Measurements from ENCODE around the gene SCN8A.

Gene SCN8A

DNA sequence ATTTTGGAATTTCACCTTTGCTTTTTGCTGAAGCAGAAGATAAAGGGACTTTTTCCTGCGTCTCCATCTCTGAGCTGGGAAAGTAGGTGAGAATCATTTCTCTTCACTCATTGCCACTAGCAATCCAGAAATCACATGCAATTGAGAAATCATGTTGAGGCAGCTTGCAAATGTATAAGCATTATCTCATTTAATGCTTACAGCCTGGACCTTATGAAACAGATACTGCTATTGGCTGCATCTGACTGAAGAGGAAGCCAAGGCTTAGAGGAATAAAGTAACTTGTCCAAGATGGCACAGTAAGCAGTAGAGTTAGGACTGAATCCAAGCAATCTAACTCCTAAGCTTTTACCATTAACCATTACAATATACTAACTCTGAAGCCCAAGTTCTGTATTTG is 135.1 kb downstream of the SCN8A start:
- no peak overlapping the region for H3K4me3 ChIP-seq (ENCODE audit: low read depth, low read length)
- in situ Hi-C loops (cut with HindIII; ENCODE audit: low pct_ligation_motif_present, low sequenced_read_pairs) = no loop called here
- peaks cover 14% of the 10 kb centered on the region for H3K27me3 ChIP-seq (replicated peaks)
- H3K27ac ChIP-seq = no peak overlapping the region
- no peak for DNase-seq
- TF ChIP-seq, protein P1, sequence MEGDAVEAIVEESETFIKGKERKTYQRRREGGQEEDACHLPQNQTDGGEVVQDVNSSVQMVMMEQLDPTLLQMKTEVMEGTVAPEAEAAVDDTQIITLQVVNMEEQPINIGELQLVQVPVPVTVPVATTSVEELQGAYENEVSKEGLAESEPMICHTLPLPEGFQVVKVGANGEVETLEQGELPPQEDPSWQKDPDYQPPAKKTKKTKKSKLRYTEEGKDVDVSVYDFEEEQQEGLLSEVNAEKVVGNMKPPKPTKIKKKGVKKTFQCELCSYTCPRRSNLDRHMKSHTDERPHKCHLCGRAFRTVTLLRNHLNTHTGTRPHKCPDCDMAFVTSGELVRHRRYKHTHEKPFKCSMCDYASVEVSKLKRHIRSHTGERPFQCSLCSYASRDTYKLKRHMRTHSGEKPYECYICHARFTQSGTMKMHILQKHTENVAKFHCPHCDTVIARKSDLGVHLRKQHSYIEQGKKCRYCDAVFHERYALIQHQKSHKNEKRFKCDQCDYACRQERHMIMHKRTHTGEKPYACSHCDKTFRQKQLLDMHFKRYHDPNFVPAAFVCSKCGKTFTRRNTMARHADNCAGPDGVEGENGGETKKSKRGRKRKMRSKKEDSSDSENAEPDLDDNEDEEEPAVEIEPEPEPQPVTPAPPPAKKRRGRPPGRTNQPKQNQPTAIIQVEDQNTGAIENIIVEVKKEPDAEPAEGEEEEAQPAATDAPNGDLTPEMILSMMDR (IDR thresholded peaks at IDR 0.05; ENCODE audit: low read depth, low read length, missing control alignments) = no peak
- no peaks in the 10 kb centered on the region for H3K36me3 ChIP-seq (replicated peaks)

DNA sequence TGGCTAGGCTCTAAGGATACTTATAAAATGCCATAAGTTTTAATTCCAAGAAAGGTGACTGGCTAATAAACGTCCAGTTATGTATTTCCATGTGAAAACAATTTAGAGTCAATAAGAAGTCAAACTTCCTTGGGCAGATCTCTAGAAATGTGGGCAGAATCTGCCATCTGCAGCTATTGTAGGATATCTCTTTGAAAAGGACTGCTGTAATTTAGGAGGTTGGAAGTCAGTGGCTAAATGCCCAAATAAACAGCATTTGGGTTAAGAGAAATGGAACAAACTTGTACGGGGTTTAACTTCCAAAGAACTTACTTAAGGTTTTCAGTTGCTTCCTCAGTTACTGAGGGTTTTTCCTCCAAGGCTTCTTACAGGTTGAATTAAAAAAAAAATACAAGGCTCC is 135.9 kb downstream of the SCN8A start:
- Histone ChIP-seq H3K36me3 (replicated peaks) (no peaks in the 10 kb centered on the region), H3K27ac (no peak overlapping the region), H3K27me3 (replicated peaks) (peaks cover 11% of the 10 kb centered on the region), H3K4me3 (ENCODE audit: low read depth, low read length) (no peak overlapping the region)
- in situ Hi-C loops (cut with HindIII; ENCODE audit: low pct_ligation_motif_present, low sequenced_read_pairs) = no loop called here
- TF ChIP-seq, protein P1 (IDR thresholded peaks at IDR 0.05; ENCODE audit: low read depth, low read length, missing control alignments) = no peak
- DNase-seq = no peak

DNA sequence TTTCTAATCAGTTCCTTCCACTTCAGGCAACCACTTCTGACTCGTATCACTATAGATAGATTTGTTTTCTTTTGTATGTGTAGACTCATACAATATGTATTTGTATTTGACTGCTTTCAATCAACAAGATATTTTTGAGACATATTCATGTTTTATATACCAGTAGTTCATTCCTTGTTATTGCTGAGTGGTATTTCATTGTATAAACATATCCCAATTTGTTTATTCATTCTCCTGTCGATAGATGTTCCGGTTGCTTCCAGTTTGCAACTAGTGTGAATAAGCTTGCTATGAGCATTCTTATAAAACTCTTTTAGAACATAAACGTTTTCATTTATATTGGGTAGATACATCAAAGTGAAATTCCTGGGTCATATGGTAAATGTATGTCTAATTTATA is 138.3 kb downstream of the SCN8A start:
- in situ Hi-C loops (cut with HindIII; ENCODE audit: low pct_ligation_motif_present, low sequenced_read_pairs) = no loop called here
- TF ChIP-seq, protein P1 (IDR thresholded peaks at IDR 0.05; ENCODE audit: low read depth, low read length, missing control alignments) = no peak
- no peaks in the 10 kb centered on the region for H3K36me3 ChIP-seq (replicated peaks)
- no peaks in the 10 kb centered on the region for H3K27me3 ChIP-seq (replicated peaks)
- H3K27ac ChIP-seq = no peak overlapping the region
- DNase-seq = no peak
- no peak overlapping the region for H3K4me3 ChIP-seq (ENCODE audit: low read depth, low read length)

DNA sequence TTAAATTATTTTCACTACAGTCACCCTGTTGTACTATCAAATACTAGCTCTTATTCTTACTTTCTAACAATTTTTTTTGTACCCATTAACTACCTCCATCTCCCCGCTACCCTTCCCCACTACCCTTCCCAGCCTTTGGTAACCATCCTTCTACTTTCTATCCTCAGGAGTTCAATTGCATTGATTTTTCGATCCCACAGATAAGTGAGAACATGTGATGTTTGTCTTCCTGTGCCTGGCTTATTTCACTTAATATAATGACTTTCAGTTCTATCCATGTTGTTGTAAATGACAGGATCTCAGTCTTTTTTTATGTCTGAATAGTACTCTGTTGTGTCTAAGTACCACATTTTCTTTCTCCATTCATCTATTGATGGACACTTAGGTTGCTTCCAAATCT is 139.7 kb downstream of the SCN8A start:
- H3K4me3 ChIP-seq (ENCODE audit: low read depth, low read length) = no peak overlapping the region

DNA sequence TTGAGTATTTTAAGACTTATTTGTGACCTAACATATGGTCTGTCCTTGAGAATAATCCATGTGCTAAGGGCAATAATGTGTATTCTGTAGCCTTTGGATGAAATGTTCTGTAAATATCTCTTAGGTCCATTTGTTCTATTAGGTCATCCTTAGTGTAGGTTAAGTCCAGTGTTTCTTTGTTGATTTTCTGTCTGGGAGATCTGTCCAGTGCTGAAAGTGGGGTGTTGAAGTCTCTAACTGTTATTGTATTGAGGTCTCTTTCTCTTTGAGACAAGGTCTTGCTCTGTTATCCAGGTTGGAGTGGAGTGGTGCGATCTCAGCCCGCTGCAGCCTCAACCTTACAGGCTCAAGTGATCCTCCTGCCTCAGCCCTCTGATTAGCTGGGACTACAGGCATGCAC is 149.5 kb downstream of the SCN8A start:
- in situ Hi-C loops (cut with HindIII; ENCODE audit: low pct_ligation_motif_present, low sequenced_read_pairs) = no loop called here
- no peaks in the 10 kb centered on the region for H3K36me3 ChIP-seq (replicated peaks)
- no peak overlapping the region for H3K27ac ChIP-seq
- no peaks in the 10 kb centered on the region for H3K27me3 ChIP-seq (replicated peaks)
- no peak overlapping the region for H3K4me3 ChIP-seq (ENCODE audit: low read depth, low read length)
- TF ChIP-seq, protein P1 (IDR thresholded peaks at IDR 0.05; ENCODE audit: low read depth, low read length, missing control alignments) = no peak
- no peak for DNase-seq

More for the DNA sequence above, 139.7 kb downstream of the SCN8A start:
- no peak for DNase-seq
- in situ Hi-C loops (cut with HindIII; ENCODE audit: low pct_ligation_motif_present, low sequenced_read_pairs) = no loop called here
- Histone ChIP-seq H3K27ac (no peak overlapping the region), H3K36me3 (replicated peaks) (no peaks in the 10 kb centered on the region), H3K27me3 (replicated peaks) (no peaks in the 10 kb centered on the region)
- TF ChIP-seq, protein P1 (IDR thresholded peaks at IDR 0.05; ENCODE audit: low read depth, low read length, missing control alignments) = no peak

DNA sequence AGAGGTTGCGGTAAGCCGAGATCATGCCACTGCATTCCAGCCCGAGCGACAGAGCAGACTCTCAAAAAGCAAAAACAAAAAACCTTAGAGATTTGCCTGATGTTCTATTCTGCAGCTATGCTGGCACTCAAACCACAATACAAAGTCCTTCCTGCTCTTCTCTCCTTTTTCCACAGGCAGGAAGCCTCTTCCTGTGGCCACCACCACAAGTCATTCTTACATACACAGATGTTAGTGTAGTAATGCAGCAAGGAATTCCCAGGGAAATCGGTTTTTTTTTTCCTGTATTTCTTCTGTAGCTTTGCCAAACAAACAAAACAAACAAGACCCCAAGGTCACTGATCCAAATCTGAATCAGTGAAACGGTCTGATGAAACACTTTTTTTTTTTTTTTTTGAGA is 153.2 kb downstream of the SCN8A start:
- TF ChIP-seq, protein P1 (IDR thresholded peaks at IDR 0.05; ENCODE audit: low read depth, low read length, missing control alignments) = no peak
- in situ Hi-C loops (cut with HindIII; ENCODE audit: low pct_ligation_motif_present, low sequenced_read_pairs) = no loop called here
- Histone ChIP-seq H3K27ac (no peak overlapping the region), H3K4me3 (ENCODE audit: low read depth, low read length) (no peak overlapping the region), H3K36me3 (replicated peaks) (no peaks in the 10 kb centered on the region), H3K27me3 (replicated peaks) (no peaks in the 10 kb centered on the region)
- no peak for DNase-seq

Data from brain microvascular endothelial cell (primary cell).